OCI-LY7 (cell line): ENCODE data around the gene PLAC1. TPM values are rescaled to one million over a fixed set of nuclear protein-coding genes. Genes with fewer than 3 reads are reported as not detected.

Experiments
- BruUV-seq: library from RNA; stranded (reverse); fragments of 400-500 nt; replicated peaks from 2 replicates; lab custom pipeline; 2021; lab: Mats Ljungman, UMichigan
- CTCF ChIA-PET: fragments of 300-600 bp; sonication (Branson Sonifier 250); formaldehyde crosslinking; loops from one replicate; lab custom pipeline; 2022; ENCODE audit warnings: antibody characterized with exemption; ENCODE audit not compliant: unreplicated experiment; lab: Charles Lee
- POLR2A ChIA-PET: fragments of 300-600 bp; sonication (Branson Sonifier 250); formaldehyde crosslinking; loops from one replicate; lab custom pipeline; 2022; ENCODE audit warnings: antibody characterized with exemption; lab: Charles Lee
- DNase-seq: peaks from one replicate; pipeline ENCODE4 v3.0.0-alpha.2; 2015; ENCODE audit warnings: low spot score
- H2AFZ ChIP-seq: fragments of 200-600 bp; sonication (generic), shearing (Covaris generic); 2 replicates; pipeline ENCODE4 v1.6.1; 2014; ENCODE audit warnings: mild to moderate bottlenecking, antibody characterized with exemption, low read length, moderate library complexity
- H3K27ac ChIP-seq: fragments of 200-600 bp; sonication (generic); 2 replicates; pipeline ENCODE4 v1.5.1; 2014; ENCODE audit warnings: mixed run types, low read depth, mild to moderate bottlenecking, moderate library complexity, low read length, inconsistent platforms; ENCODE audit not compliant: poor library complexity, severe bottlenecking
- H3K36me3 ChIP-seq: fragments of 200-600 bp; sonication (generic); 2 replicates; pipeline ENCODE4 v1.6.1; 2014; ENCODE audit warnings: mild to moderate bottlenecking, antibody characterized with exemption, low read length, moderate library complexity, mixed read lengths; ENCODE audit not compliant: insufficient read depth
- H3K4me1 ChIP-seq: fragments of 200-600 bp; sonication (generic); 2 replicates; pipeline ENCODE4 v1.5.1; 2014; ENCODE audit warnings: mild to moderate bottlenecking, low read length; ENCODE audit not compliant: insufficient read depth, poor library complexity, severe bottlenecking
- H3K4me2 ChIP-seq: fragments of 200-600 bp; sonication (generic); 2 replicates; pipeline ENCODE4 v1.6.1; 2014; ENCODE audit warnings: mild to moderate bottlenecking, low read length
- H3K4me3 ChIP-seq: fragments of 200-600 bp; sonication (generic); 2 replicates; pipeline ENCODE4 v1.5.1; 2014; ENCODE audit warnings: mild to moderate bottlenecking, low read depth, low read length; ENCODE audit not compliant: poor library complexity, severe bottlenecking
- H3K79me2 ChIP-seq: fragments of 200-600 bp; sonication (generic); 2 replicates; pipeline ENCODE4 v1.6.1; 2016; ENCODE audit warnings: low read depth, mild to moderate bottlenecking, low read length, moderate library complexity, mixed read lengths; ENCODE audit not compliant: insufficient read depth
- H3K9me2 ChIP-seq: fragments of 200-600 bp; sonication (generic); 2 replicates; pipeline ENCODE4 v1.6.1; 2016; ENCODE audit warnings: mild to moderate bottlenecking, low read length, mixed read lengths; ENCODE audit not compliant: insufficient read depth
- H3K9me3 ChIP-seq: fragments of 200-600 bp; sonication (generic); 2 replicates; pipeline ENCODE4 v1.6.1; 2014; ENCODE audit warnings: mild to moderate bottlenecking, mixed run types, low read length, mixed read lengths
- H4K20me1 ChIP-seq: fragments of 200-600 bp; sonication (generic); 2 replicates; pipeline ENCODE4 v1.6.1; 2014; ENCODE audit warnings: mild to moderate bottlenecking, antibody characterized with exemption, low read length, moderate library complexity, mixed read lengths; ENCODE audit not compliant: insufficient read depth
- CTCF ChIP-seq: fragments of 200-600 bp; sonication (generic); conservative IDR thresholded peaks from 2 replicates; pipeline ENCODE4 v1.5.1; 2014; ENCODE audit warnings: mild to moderate bottlenecking, antibody characterized with exemption, low read length, moderate library complexity, mixed read lengths
- EZH2phosphoT487 ChIP-seq: fragments of 200-600 bp; sonication (generic); IDR thresholded peaks from 2 replicates; pipeline ENCODE4 v1.6.1; 2018; ENCODE audit warnings: low read depth, borderline replicate concordance, mild to moderate bottlenecking, mixed run types, antibody characterized with exemption, low read length, moderate library complexity, mixed read lengths
- intact Hi-C: fragments of 100-400 bp; cut with micrococcal nuclease; formaldehyde crosslinking; loops from one replicate; pipeline ENCODE4 v1.10.0; 2022; ENCODE audit not compliant: unreplicated experiment
- total RNA-seq, 2 experiments: library from RNA; depleted of rRNA in 1 of 2; stranded (reverse); fragments of >200 nt in 1 of 2; shearing (Covaris generic) in 1 of 2; gene quantifications; 2 replicates each; pipeline ENCODE4 v1.2.3, GENCODE V29; 2014 to 2022

PLAC1 gene
- total RNA-seq, 2 experiments from 2014 or later: 0.28 TPM; not detected in 1

GRCh38 chrX:134671294-134671693 lies 13.0 kb upstream of the PLAC1 start:
- no peaks in the 10 kb centered on the region for H3K79me2 ChIP-seq
- H3K4me2 ChIP-seq: no peak overlapping the region
- intact Hi-C loops: no loop called here
- no peaks in the 10 kb centered on the region for H3K9me3 ChIP-seq
- no peaks in the 10 kb centered on the region for H4K20me1 ChIP-seq
- H3K27ac ChIP-seq: no peak overlapping the region
- TF ChIP-seq CTCF: no peak
- no peak for TF ChIP-seq EZH2phosphoT487
- no peaks in the 10 kb centered on the region for H3K4me1 ChIP-seq
- H3K9me2 ChIP-seq: no peaks in the 10 kb centered on the region
- no peak overlapping the region for H3K4me3 ChIP-seq
- BruUV-seq: no TSS peak
- H2AFZ ChIP-seq: no peak overlapping the region
- no peak for DNase-seq
- POLR2A ChIA-PET: no interaction called here
- H3K36me3 ChIP-seq: no peaks in the 10 kb centered on the region
- CTCF ChIA-PET: no interaction called here

DNA sequence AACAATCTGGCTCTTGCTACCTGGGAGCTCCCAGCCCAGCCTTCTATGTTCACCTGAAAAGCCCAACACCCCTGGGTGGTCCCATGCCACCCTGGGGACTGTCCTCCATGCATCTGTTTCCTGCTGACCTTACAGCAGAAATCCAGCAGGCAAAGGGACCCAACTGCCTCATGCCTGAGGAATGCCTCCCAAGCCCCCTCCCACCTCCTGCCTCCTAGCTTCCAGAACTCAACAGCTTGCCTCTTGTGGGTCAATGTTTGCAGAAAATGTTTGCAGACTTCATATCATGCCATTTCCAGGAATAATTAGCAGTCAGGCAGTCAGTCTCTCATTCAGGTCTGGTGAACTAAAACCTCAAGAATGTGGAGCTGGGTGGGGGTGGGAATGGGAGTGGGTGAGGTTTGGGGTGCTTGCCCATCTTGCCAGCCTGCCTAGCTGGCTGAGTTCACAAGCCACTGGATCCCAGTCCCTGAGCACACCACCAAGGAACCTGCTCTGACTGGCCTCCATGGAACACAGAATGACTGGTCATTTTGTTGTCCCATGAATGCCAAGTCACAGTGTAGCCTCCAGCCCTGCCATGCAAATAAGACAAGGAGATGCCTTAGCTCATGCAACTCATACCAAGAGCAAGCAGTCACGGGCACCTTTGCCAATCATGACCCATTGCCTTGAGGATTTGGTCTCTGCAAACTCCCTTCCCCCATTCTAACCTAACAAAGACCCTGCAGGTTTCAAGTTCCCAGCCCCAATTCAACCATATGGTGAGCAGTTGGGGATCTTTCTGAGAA lies 12.1 kb upstream of the PLAC1 start:
- intact Hi-C loops: no loop called here
- CTCF ChIA-PET: no interaction called here
- Histone ChIP-seq H3K9me3 (no peaks in the 10 kb centered on the region), H3K4me1 (no peaks in the 10 kb centered on the region), H3K27ac (no peak overlapping the region), H4K20me1 (no peaks in the 10 kb centered on the region), H3K36me3 (no peaks in the 10 kb centered on the region), H3K79me2 (no peaks in the 10 kb centered on the region), H3K4me3 (no peak overlapping the region), H3K4me2 (no peak overlapping the region), H2AFZ (no peak overlapping the region), H3K9me2 (no peaks in the 10 kb centered on the region)
- TF ChIP-seq CTCF (no peak), EZH2phosphoT487 (no peak)
- no peak for DNase-seq
- BruUV-seq: no TSS peak
- POLR2A ChIA-PET: interaction anchor here (0.7 kb wide), 1 partner anchor 9 kb away, joined by 3 read pairs; no protein-coding TSS in a partner anchor
